HepG2 (cell line): Measurements from ENCODE around the gene TSTD1.

Experiments used
- CC2D1A ChIP-seq: sonication (generic); formaldehyde crosslinking; IDR thresholded peaks from 2 replicates; pipeline ENCODE4 v1.8.1; 2023; ENCODE audit warnings: mild to moderate bottlenecking, missing genetic modification reagents
- NFRKB ChIP-seq: fragments of 450-650 bp; IDR thresholded peaks from 2 replicates; pipeline ENCODE4 v1.6.1; 2017
- POLR2G ChIP-seq: fragments of 200-400 bp; formaldehyde crosslinking; IDR thresholded peaks from 2 replicates; pipeline ENCODE4 v1.6.1; 2018; ENCODE audit warnings: mild to moderate bottlenecking, low read depth, low read length, moderate library complexity
- PRPF4 ChIP-seq: fragments of 200-400 bp; formaldehyde crosslinking; IDR thresholded peaks from 2 replicates; pipeline ENCODE4 v1.6.1; 2016; ENCODE audit warnings: low read length, low read depth; ENCODE audit not compliant: poor library complexity, severe bottlenecking
- RAD21 ChIP-seq: fragments of 450-650 bp; formaldehyde crosslinking; IDR thresholded peaks from 2 replicates; pipeline ENCODE4 v1.5.0; 2020; ENCODE audit warnings: mild to moderate bottlenecking
- SMAD1 ChIP-seq: sonication (generic); formaldehyde crosslinking; IDR thresholded peaks from 2 replicates; pipeline ENCODE4 v1.4.0; 2020; ENCODE audit warnings: missing genetic modification reagents, low read depth, mild to moderate bottlenecking, borderline replicate concordance
- SMC3 ChIP-seq: IDR thresholded peaks from 2 replicates; pipeline ENCODE4 v1.6.1; 2011; ENCODE audit warnings: low read length, improper control_type of control experiment
- SP2 ChIP-seq: sonication (generic); formaldehyde crosslinking; IDR thresholded peaks from 2 replicates; pipeline ENCODE4 v1.5.1; 2020; ENCODE audit warnings: mild to moderate bottlenecking, missing genetic modification reagents
- TBX3 ChIP-seq: fragments of 450-650 bp; IDR thresholded peaks from 2 replicates; pipeline ENCODE4 v1.6.1; 2017; ENCODE audit warnings: antibody characterized with exemption, mild to moderate bottlenecking, inconsistent platforms, borderline replicate concordance
- TCF12 ChIP-seq, 2 experiments: fragments of 450-650 bp in 1 of 2; sonication (generic) in 1 of 2; formaldehyde crosslinking in 1 of 2; IDR thresholded peaks; 2 replicates each; pipeline versions ENCODE4 v1.6.1 to v1.8.0; 2017 to 2022; ENCODE audit warnings: antibody characterized with exemption in 1 of 2, mild to moderate bottlenecking in 1 of 2, missing genetic modification reagents in 1 of 2, moderate library complexity in 1 of 2
- ZNF775 ChIP-seq: sonication (generic); formaldehyde crosslinking; IDR thresholded peaks from 2 replicates; pipeline ENCODE4 v1.4.0; 2020; ENCODE audit warnings: missing genetic modification reagents, mild to moderate bottlenecking, moderate library complexity, borderline replicate concordance
- ZNF776 ChIP-seq: sonication (generic); formaldehyde crosslinking; IDR thresholded peaks from 2 replicates; pipeline ENCODE4 v1.4.0; 2020; ENCODE audit warnings: mild to moderate bottlenecking, missing genetic modification reagents
- TF ChIP-seq, protein P1 (sequence below): sonication (generic); formaldehyde crosslinking; IDR thresholded peaks from 2 replicates; pipeline ENCODE4 v1.4.0; 2020; ENCODE audit warnings: mild to moderate bottlenecking, missing genetic modification reagents

DNA sequence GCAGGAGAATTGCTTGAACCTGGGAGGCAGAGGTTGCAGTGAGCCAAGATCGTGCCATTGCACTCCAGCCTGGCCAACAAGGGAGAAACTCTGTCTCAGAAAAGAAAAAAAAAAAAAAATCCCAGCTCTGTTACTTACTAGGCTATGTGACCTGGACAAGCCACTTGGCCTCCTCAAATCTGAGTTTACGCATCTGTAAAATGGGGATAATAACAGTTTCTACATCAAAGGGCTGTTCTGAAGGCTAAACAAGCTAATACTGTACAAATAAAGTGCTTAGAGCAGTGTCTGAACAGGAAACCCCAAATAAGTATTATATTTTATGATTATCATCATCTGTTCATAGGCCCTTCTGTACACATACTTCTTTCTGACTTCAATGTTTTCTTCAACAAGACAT is 31.4 kb downstream of the TSTD1 start:
- TF ChIP-seq SMC3 (no peak), PRPF4 (no peak), SP2 (CRISPR knock-in tag) (no peak), POLR2G (no peak), TBX3 (no peak), ZNF776 (CRISPR knock-in tag) (no peak), NFRKB (no peak), SMAD1 (CRISPR knock-in tag) (no peak), CC2D1A (CRISPR knock-in tag) (no peak), TCF12 (IDR thresholded peaks at IDR 0.05) (no peak), TCF12 (CRISPR knock-in tag; IDR thresholded peaks at IDR 0.05) (no peak), RAD21 (CRISPR knock-in tag) (no peak), ZNF775 (no peak)
- TF ChIP-seq, protein P1, sequence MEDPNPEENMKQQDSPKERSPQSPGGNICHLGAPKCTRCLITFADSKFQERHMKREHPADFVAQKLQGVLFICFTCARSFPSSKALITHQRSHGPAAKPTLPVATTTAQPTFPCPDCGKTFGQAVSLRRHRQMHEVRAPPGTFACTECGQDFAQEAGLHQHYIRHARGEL, result no peak
